OCI-M1 (cell line): Measurements from ENCODE around the gene CHST7.
"Not testable (repeated sequence)": the region's sequence is repeated elsewhere in the genome, so short reads cannot be mapped to it uniquely, and the experiment has no call there.

Source experiments
- DNase-seq: peaks from one replicate; lab custom pipeline; 2025; lab: John Stamatoyannopoulos, UW

Gene CHST7, protein sequence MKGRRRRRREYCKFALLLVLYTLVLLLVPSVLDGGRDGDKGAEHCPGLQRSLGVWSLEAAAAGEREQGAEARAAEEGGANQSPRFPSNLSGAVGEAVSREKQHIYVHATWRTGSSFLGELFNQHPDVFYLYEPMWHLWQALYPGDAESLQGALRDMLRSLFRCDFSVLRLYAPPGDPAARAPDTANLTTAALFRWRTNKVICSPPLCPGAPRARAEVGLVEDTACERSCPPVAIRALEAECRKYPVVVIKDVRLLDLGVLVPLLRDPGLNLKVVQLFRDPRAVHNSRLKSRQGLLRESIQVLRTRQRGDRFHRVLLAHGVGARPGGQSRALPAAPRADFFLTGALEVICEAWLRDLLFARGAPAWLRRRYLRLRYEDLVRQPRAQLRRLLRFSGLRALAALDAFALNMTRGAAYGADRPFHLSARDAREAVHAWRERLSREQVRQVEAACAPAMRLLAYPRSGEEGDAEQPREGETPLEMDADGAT

DNA sequence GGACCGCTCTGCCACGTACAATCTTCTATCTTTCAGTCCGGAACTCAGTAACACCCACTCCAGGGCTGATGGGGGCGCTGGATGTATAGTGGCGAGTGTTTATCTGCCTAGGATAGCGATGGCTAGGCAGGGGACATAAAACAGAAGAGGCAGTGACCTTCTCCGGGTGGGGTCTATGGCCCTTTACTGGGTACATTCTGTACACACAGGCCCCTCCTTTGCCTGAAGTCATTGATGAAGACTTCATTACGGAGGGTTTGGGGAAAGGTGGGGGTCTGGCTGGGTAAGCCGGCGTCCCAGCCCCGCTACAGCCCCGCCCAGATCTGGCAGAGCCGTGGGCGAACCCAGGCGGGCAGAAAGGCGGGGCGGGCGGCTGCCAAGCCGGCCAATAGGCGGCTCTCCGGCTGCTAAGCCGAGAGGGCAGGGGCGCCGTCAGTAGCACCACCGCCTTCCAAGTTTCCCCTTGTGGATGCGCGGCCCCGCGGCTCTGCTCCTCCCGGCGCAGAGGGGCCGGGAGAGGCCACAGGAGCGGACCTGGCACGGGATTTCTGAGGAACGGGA lies at the start of gene CHST7:
Gene CHST7, plus strand, starts transcription at position 435 of the 561 bp plus-strand sequence. CDS start 167 bp downstream, outside the sequence.
- peak; percentile 88 for DNase-seq

DNA sequence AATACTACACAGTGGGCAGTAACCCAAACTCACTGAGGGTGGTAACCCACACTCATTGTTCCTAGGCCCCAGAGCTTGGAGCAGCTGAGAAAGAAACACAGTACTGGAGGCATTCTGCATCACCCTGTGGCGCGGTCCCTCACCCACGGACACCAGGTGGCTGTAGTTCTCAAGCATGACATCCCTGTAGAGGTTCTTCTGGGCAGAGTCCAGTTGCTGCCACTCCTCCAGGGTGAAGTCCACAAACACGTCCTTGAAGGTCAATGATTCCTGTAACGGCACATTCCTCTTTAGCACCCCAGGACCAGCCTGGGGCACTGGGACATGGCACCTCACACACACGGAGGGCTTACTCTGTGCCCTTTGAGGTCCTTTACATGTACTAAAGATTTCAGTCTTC lies 44.9 kb upstream of the CHST7 start:
- not testable (repeated sequence) for DNase-seq

DNA sequence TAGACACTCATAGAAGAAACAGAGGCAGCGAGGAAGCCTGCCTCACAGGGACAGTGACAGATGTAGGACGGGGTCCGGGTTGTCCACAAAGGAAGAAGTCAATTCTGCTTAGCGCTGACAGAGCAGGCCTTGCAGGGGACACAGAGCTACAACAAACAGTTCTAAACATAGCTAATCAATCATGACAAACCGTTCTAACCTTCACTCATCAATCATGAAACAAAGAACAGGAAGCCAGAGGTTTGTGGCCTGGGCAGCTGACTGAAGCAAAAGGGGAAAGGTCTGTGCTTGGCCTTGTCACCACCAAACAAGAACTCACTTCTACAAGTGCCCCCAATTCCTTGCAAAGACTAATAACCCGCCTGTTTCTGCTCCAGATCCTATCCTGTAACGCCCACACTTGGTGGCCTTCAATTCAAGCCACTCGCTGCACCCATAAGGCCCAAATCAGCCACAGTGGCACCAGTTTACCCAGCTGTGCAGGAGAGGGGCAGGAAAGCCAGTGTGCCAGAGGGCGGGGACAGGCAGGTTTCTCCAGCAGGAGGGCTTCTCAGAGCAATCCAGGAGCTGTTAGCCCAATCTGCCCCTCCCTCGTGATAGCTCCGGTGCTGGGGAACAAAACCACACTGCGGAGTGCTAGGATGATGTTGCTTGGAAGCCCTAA lies 43.7 kb upstream of the CHST7 start:
- not testable (repeated sequence) for DNase-seq

DNA sequence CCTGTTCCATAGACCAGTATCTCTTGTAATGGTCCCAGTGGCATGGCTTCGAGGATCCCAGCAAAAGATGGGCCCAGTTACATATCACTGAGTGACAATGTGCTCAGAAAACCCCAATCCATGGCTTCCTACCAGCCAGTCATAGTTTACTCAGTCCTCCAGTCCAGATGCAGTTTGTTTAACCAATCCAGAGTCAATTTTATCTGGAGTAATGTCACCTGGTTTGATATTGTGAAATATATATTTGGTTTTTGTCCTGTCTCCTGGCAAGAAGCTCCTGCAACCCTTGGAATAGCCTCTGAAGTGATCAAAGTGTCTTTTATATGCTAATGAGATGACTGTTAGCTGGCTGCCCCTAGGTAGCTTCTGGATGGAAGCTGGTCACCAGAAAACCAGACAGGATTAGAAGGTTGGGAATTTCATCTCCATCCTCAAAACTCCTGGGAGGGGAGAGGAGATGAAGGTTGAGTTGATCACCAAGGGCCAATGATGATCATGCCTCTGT lies 43.1 kb upstream of the CHST7 start:
- not testable (repeated sequence) for DNase-seq

DNA sequence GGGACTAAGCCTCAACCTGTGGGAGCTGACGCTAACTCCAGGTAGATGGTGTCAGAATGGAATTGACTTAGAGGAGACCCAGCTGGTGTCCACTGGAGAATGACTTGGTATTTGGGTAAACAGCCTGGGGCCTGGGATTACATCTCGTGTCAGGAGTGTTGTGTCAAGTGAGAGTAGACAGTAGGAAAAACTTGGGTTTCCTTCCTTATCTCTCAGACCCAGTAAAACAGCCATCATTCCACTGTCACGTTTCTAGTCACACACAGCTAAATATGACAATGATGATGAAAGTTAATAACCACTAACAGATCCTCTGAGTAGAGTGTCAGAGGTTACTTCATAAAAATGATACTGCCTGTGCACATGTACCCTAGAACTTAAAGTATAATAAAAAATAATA lies 42.1 kb upstream of the CHST7 start:
- peak; percentile 1 for DNase-seq

DNA sequence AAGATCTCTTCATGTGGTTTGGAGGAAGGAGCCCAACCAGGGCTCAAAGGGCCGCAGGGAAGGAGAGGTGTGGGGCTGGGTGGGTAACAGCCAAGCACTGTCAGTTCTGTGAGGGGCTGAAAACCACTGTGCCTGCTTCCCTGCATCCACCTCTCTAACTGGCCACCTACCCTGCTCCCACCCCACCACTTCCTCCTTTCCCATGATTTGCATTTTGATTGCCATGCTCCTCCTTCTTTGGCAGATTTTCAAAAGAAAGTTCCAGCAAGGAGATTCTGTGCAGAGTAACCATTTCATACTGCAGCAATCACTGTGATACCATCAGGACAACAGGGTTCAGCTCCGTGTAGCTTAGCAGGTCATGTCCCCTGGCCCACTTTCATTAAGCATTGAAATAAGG lies 30.1 kb upstream of the CHST7 start:
- peak; percentile 52 for DNase-seq

DNA sequence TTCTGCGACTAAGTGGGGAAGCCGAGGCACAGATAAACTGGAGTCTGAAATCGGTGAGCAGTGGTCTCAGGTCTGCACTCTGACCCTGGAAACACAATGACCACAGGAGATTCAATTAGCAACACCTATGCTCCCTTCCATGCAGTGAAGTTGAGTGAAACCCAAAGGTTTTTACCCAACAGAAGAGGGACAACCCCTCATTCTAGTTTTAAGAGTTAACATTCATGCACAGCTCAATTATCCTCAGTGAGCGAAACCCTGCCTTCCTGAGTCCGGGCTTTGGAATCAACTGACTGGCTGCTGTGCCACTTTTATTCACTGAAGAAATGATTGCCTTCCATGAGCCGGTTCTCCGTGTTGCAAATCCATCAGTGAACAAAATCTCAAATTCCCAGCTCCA lies 29.0 kb upstream of the CHST7 start:
- DNase-seq, result not testable (repeated sequence)

DNA sequence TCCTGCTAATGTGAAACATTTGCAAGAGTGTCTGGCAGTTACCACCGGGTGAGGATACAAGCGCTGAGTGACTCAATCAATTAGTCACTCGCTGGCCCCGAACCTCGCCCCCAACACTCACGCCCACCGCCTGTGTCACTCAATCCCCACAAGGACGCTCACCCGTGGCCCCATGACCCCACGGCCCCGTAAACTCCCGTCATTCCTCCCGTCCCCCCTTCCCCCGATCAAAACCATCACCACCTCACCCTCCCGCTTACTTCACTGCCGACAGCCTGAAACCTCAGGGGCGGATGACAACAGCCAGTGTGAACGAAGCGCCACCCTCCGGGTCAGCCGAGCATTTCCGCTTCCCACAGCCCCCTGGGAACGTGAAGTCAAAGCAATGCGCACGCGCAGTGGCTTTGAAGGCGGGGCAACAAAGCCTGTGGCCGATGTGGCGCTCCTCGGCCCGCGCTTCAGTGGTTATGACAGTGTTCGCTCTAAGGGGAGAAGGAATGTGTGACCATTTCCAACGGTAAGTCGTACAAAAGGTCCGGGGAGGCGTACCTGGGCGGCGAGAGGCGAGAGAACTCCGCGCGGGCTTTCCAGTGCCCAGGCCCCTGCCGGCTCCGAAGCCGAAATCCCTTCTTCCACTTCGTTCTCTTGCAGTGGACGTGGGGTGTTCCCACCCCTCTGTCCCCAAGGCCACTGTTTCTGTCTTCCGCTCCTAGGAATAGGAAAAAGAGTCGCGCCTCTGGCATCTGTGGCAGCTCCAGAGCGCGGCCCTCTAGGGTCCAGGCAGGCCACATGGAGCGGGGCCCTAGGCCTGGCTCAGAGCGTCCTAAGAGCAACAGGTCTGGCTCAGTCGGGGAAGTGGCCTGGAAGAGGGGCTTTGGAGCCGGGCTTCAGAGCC lies 28.2 kb upstream of the CHST7 start, which contains the start of gene ZNF674:
Gene ZNF674, minus strand, starts transcription at position 311 of the 895 bp plus-strand sequence. CDS start 3,334 bp downstream, outside the sequence.
- DNase-seq, result peak; percentile 95

DNA sequence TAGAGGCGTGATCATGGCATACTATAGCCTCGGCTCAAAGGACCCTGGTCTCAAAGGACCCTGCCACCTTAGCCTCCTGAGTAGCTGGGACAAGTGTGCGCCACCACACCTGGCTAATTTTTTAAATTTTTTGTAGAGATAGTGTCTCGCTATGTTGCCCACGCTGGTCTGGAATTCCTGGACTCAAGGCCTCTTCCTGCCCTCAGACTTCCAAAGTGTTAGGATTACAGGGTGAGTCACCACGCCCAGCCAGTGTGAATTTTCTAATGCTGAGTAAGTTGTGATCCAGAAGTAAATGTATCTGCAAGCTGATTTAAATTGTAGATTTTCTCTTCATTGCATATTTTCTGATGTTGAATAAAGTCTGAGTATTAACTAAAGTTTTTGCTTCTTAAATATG lies 25.7 kb upstream of the CHST7 start:
- DNase-seq, result no peak

DNA sequence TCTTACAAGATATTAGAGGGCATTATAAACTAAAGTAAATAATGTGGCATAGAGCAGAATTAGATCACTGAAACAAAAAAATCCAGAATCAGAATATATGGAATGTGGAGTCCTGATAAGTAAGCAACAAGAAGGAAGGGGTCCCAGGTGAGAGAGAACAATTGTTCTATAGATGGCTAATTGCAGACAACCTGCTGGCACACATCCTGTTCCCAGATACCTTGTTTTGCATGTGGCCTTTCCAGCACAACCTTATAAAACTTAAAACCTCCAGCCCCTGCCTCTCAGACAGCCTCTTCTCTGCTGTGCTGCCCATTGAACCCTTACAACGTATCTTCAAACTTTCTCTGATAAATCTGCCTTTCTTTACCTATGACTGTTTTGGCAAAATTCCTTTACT lies 23.7 kb upstream of the CHST7 start:
- DNase-seq, result no peak

DNA sequence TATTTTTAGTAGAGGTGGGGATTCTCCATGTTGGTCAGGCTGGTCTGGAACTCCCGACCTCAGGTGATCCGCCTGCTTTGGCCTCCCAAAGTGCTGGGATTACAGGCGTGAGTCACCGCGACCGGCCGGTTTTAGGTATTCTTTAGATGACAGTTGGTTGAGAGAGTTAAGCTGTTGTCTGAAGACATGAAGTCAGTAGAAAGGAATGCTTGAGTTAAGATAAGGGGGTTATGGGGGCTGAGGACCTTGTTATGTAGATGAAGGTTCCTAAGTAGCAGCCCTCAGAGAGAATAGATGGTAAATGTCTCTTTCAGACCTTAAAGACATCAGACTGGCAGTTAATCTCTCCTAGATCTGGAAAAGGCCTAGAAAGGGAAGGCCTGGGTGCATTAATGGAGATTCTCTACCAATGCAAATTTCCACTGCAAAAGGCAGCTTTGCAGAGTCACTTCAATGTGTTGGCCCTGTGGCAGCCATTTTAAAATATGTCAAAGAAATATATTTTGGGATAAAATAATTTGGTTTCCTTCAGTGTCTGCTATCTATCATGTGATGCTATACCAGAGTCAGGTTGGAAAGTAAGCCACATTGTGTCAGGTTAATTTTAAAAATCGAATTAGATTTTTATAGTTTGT lies 22.0 kb upstream of the CHST7 start:
- no peak for DNase-seq

DNA sequence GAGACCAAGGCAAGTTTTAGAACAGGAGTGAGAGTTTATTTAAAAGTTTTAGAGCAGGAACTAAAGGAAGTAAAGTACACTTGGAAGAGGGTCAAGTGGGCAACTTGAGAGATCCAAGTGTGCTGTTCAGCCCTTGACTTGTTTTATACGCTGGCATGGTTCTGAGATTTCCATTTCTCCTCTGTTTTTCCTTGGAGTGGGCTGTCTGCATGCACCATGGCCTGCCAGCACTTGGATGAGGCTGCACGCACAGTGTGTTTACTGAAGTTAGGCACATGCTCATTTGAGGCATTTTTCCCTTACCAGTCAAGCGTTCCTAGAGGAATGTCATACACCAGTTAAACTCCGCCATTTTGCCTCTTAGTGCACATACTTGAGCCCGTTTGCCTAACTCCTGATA lies 19.6 kb upstream of the CHST7 start:
- DNase-seq, result no peak

DNA sequence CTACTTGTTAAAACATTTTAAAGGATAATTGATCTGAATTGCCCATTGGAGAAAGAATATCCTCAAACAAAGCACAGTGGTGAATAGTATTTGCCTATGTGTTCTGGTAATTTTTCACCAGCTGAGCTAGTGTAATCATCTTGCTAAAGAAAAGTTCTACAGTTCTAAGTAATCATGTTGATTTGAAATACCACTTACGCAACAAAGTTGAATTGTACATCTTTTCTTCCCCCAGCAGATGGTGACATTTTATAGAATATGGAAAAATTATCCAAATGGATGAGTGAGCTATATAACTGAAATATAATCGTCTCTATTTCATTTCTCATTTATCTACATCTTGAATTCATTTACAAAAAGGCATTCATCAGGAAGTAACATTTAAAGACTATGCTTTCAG lies 18.6 kb upstream of the CHST7 start:
- DNase-seq, result peak; percentile 45

DNA sequence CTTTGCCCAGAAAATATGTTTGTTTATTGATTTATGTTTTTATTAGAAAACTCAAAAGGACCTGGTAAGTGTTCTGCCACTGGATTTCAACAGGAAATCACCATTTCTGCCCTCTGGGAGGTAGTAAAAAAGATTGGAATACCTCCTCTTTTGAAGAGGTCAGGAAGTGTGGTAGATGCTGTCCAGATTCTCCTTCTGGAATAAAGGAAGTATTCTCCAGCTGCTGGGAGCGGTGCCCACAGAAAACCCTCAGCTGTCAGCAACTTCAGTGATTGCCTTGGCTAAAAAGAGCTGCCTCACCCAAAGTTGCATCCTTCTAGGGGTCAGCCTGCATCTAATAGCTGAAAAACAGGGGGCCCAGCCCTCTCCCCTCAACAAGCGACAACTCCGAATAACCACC lies 14.5 kb upstream of the CHST7 start:
- DNase-seq, result no peak

DNA sequence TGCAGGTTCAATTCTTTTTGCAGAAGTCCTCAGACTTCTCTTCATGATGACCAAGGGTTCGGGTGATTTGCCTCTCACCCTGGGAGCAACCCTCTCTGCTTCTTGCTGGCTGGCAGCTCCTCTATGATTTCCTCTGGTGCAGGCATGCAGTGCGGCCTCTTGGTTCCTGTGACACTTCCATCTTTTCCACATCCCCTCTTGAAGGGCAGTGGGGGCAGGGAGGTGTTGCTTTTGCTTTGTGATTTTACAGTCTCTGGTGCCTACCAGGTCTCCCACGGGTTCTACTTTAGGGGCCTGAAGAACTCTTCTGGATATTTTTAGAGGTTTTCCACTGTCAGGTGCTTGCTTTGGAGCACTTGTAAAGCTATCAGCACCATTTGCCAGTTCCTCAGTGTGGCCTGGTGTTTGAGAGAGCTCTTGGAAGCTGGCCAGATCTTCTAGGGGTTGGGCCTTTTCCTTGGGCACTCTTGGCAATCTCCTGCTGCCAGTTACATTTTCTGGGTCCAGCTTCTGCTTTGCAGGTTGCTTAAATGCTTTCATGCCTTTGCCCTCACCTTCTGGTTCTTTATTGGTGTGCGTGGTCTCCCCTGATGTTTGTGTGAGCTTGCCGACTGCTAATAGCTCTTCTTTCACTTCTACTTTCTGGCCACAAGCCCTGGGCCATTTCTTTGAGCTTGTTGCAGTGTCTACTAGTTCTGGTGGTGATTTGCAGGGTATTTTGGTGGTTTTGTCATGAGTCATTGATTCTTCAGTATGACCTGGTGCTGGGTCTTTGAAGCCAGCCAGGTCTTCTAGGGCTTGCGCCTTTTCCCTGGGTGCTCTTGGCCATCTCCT lies 11.5 kb upstream of the CHST7 start:
- peak; percentile 6 for DNase-seq

DNA sequence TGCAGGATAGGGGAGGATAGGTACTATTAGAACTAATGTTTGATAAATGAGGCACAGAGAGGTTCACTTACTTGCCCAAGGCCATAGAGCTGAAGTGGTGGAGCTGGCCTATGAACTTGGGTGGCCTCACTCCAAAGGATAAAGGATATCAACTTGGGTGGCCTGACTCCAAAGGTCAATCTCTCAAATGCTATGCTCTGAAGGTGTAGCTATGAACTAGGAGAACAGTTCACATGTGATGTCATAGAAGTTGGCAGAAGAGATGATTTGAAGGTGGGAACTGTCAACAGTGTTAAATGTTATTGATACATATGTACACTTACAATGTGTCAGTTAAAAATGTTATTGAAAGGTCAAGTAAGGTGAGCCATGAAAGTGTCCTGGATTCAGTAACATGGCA lies 6.2 kb upstream of the CHST7 start:
- no peak for DNase-seq

DNA sequence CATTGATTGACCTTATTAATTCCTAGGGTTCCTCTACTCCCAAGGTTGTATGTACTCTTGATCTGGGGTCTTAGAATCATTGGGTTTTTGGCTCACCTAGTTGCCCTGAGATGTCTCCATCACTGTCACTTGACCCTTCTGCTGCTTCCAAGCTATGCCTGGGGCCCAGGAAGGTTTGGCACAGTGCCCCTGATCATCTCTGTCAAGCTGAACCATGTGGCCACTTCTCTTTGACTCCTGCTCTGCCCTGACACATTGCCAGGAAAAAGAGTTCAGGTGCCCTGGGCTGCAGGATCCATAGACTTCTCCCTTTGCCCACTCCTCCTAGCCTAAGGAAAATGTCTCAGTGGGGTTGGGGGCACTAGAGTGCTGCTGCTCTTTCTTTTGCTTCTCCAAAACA lies 3.9 kb upstream of the CHST7 start:
- no peak for DNase-seq

DNA sequence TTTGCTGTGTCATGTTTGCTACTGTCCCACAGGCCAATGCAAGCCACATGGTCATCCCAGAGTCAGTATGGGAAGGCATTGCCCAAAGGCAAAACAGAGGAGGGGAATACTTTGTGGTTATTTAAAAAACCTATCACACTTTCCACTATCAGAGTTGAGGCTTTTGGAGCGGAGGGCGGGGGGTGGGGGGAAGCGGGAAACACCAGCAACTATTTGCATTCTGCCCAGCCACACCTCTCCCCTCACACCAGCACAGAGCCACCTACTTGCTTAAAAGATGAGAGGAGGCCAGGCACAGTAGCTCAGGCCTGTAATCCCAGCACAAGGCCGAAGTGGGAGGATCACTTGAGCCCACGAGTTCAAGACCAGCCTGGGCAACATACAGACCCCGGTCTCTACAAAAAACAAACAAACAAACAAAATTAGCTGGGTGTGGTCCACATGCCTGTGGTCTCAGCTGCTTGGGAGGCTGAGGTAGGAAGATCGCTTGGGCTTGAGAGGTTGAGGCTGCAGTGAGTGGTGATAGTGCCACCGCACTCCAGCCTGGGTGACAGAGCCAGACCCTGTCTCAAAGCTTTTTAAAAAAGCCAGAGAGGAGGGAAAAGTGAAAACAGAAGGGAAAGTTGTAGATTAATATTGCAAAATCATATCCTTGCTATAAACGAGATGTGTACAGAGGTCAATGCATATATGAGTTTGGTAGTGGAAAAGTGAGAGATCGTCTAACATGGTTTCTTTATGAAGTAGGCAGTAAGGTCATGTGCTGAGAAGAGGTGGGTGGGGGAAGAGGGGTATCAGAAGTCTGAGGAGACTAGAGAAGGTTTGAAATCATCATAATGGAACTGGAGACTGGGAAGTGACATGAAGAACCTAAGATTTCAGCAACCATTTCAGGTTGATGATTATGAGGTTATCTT lies 1.9 kb upstream of the CHST7 start:
- DNase-seq, result peak; percentile 50

DNA sequence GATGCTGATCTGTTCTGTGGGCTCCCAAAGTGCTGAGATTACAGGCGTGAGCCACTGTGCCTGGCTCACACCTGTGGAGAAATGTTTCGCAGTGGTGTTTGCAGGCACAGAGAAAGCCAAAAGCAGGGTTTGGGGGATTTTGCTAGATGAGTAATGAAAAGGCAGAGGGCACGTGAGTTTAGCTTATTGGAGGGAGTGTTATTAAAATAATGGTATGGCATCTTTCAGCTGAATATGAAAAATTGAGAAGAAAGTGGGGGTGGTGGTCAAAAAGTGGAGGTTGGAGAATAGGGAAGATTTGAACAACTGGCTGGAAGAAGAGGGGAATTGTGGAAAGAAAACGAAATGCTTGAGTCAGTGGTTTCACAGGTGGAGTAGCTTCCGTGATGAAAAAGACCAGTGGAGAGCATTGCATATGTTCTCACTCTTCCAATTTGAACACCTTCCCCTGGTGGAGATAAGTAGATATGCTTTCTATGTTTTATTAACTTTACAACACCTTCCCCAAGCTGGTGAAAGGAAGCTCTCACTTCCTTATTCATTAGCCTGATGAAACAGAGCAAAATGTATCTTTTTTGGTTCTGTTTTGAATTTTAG lies 1.1 kb upstream of the CHST7 start:
- DNase-seq, result peak; percentile 25
